ENCODE measurements around the gene SLC25A23.
A peak's percentile ranks its signal among the peaks of the same experiment; 100 is the strongest.

SLC25A23 gene

GRCh38 chr19:6481541-6482342 lies 22.1 kb upstream of the SLC25A23 start, which contains the start of gene DENND1C:
Gene DENND1C, minus strand, starts transcription at chr19:6481787. Its CDS starts 92 bp downstream, at chr19:6481695.
- DNase-seq = peak; percentile 70

DNA sequence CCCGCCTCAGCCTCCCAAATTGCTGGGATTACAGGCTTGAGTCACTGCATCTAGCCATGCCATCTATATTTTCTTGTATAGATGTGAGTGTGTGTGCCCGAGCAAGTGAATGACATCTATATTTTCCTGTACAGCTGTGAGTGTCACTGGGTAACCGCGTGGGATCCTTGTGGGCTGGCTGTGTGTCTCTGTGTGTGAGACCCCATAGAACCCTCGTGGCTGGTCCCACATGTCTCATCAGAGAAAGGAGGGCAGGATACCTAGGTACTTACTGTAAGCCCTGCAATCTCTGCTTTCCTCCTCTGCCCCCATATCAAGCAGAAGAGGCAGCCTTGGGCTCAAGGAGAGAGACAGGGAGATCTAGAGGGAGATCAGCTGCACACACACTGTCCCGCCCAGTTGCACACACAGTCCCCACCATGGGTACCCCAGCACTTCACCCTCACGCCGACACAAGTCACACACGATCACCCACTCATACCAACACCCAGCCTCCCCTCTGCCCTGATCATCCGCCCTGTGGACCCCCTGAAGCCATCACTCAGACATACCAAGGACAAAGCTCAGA lies 21.3 kb upstream of the SLC25A23 start:
- DNase-seq = peak; percentile 35

GRCh38 chr19:6479836-6480398 lies 20.3 kb upstream of the SLC25A23 start:
- no peak for DNase-seq

GRCh38 chr19:6478815-6479214 lies 19.2 kb upstream of the SLC25A23 start:
- DNase-seq = no peak

DNA sequence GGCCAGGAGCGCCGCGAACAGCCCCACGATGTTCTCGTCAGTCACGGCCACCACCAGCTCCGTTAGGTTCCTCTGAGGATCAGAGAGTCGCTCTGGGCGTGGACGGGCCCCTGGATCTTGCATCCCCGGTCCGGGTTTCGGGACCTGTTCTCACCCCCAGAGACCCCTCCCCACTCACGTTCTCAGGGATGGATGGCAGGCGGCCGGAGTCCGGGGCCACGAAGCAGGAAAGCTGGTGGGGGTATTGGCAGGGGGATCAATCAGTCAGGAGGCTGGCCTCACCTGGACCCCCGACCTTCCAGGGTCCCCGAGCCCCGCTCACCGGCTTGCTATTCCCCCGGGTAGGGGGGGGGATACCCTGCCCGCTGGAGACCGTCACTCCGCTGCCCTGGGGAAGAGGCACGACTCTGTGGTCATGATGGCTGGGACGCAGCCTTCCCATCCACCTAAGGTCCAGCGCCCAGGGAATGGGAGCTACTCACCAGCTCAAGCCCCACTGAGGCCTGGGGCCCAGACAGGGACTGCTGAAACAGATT lies 17.4 kb upstream of the SLC25A23 start:
- no peak for DNase-seq

GRCh38 chr19:6476155-6476895 lies 16.7 kb upstream of the SLC25A23 start:
- peak; percentile 56 for DNase-seq

DNA sequence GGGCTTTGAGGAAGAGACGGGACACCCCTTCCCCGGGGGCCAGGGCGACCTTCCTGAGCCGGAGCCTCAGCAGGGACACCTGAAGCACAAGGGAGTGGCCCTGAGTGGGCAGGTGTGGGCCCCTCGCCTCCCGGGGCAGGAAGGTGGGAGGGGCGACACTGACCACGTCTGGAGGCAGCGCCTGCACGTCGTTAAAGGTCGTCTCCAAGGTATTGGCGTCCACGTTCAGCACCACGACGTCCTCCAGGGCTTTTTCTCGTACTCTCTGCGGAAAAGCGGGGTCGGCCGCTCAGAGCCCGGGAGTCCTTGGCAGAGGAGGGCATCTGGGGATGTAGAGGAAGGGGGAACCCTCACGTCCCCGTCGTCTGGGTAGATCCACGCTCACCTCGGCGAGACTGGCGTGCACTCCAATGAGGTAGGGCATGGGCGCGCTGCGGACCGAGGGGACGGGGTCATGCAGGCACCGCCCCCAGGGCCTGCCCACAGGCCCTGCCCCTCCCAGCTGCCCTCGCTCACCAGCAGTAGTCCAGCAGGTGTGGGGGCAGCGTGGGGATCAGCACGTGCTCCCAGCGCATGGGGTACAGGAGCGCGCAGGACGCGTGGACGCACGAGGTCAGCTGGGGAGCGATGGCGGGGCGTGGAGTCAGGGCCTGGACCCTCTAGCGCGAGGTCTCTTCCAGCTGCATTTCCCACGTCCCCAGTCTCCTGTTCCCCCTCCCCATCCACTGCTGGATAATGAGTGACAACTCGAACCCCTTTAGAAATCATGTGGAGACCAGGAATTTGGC lies 15.9 kb upstream of the SLC25A23 start:
- no peak for DNase-seq

GRCh38 chr19:6473647-6474046 lies 14.1 kb upstream of the SLC25A23 start:
- no peak for DNase-seq

DNA sequence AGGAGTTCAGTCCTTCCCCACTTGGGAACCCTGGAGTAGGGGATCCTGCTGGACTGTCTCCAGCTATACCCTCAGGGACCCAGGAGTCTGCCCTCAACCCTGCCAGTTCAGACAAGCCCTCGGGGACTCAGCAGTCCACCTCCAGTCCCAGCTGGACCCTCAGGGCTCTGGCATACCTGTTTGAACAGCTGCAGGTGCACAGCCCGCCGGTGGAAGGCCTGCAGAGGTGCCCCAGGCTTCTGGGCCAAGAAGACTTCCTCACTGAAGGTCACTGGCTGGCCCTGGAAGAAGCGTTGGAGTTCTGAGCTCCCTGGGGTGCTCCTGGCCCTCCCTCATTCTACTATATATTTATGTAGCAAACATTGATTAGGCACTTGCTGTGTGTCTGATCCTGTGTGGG lies 13.1 kb upstream of the SLC25A23 start:
- no peak for DNase-seq

DNA sequence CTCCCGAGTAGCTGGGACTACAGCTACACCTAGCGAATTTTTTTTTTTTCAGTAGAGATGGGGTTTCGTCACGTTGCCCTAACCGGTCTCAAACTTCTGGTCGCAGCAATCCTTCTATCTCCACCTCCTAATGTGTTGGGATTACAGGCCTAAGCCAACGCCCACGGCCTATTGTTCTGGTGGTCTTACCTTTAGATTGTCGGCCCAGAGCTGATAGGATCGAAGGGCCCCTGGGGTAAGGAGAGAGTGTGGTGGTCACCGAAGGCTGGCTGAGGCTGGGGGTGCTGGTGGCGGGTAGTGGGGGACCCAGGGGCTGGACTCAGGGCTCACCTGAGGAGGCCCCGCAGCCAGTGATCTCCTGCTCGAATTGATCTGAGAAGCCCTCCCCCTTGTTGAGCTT lies 11.5 kb upstream of the SLC25A23 start:
- DNase-seq = no peak

DNA sequence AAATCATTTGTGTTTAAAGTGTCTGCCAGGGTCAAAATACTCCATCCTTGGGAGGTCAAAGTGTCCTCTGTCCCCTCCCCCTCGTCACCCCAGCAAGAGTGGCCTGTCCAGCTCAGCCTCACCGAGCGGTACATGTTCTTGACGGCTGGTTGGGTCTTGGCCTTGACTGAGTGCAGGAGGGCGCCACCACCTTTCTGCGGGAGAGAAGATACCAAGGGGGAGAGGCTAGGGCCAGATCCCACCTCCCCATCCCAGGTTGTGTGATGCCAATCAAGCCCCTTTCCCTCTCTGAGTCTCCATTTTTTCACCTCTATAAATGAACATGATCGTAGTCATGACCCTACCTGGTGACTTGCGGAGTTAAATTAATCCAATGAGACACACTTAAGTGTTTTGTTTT lies 10.6 kb upstream of the SLC25A23 start:
- no peak for DNase-seq

- no peak for DNase-seq
Measured at GRCh38 chr19:6467384-6467783, 7.8 kb upstream of the SLC25A23 start.

GRCh38 chr19:6466526-6467248 lies 7.1 kb upstream of the SLC25A23 start:
- no peak for DNase-seq

- no peak for DNase-seq
Measured at GRCh38 chr19:6465663-6466062, 6.1 kb upstream of the SLC25A23 start.

GRCh38 chr19:6465006-6465405 lies 5.4 kb upstream of the SLC25A23 start:
- DNase-seq = no peak

- peak; percentile 37 for DNase-seq
Measured at GRCh38 chr19:6464070-6464873, 4.7 kb upstream of the SLC25A23 start, which contains the start of gene CRB3. Gene CRB3, plus strand, starts transcription at chr19:6464271. Its CDS starts 431 bp downstream, at chr19:6464702.

GRCh38 chr19:6460099-6460884 lies 700 bp upstream of the SLC25A23 start:
- DNase-seq = peak; percentile 99

GRCh38 chr19:6458695-6459261 lies 814 bp downstream of the SLC25A23 start:
- DNase-seq = no peak

DNA sequence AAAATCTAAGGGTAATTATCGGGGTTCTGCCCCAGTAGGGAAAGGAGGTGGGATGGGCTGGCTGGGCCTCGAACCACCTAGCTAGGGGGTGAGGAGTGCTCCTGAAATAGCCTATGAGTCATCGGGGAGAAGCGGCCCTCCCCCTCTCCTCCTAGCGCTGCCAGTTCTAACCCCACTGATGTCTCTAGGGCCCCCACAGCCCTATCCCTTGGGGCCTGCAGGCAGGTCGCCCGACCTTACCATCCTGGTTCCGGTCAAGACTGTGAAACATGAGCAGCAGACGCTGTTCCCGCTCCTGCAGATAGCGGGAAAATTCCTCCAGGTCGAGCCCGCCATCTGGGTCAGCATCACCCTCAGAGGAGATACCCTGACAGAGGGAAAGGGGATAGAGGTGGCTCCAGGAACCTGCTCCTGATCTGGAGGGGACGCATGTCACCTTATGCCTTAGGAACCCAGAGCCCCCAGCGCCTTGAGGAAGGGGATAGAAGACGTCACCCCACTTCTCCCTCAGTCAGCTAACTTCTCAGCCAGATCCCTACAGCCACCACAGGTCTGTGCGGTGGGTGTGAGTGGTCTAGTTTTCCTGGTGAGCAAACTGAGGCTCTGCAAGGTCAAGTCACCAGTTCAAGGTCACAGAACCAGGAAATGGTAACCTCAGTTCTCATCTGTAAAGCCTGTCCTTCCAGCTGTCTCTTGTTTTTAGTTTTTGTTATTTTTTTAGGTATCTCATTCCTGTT lies 1.5 kb downstream of the SLC25A23 start:
- no peak for DNase-seq

Measured in activated naive CD4-positive, alpha-beta T cell treated with Interleukin-2 at 50 U/mL for 16 hours (primary cell).